SK-N-SH (cell line): Measurements from ENCODE around the gene SMURF1.

Source experiments
- CTCF ChIP-seq: fragments of 200-600 bp; sonication (generic); IDR thresholded peaks from 2 replicates; pipeline ENCODE4 v1.6.1; 2017; ENCODE audit warnings: antibody characterized with exemption, mild to moderate bottlenecking, moderate library complexity
- EZH2phosphoT487 ChIP-seq: fragments of 200-600 bp; sonication (generic); IDR thresholded peaks from 2 replicates; pipeline ENCODE4 v1.6.1; 2017; ENCODE audit warnings: low read depth, mixed run types, mild to moderate bottlenecking, antibody characterized with exemption, moderate library complexity, borderline replicate concordance
- GABPA ChIP-seq: IDR thresholded peaks from 2 replicates; pipeline ENCODE4 v1.4.0; 2012; ENCODE audit warnings: low read depth, mild to moderate bottlenecking
- NFIC ChIP-seq: IDR thresholded peaks from 2 replicates; pipeline ENCODE4 v1.4.0; 2012; ENCODE audit warnings: borderline replicate concordance
- POLR2AphosphoS5 ChIP-seq: IDR thresholded peaks from 2 replicates; pipeline ENCODE4 v1.6.1; 2012; ENCODE audit warnings: low read depth, low read length
- RFX5 ChIP-seq: IDR thresholded peaks from 2 replicates; pipeline ENCODE4 v1.6.1; 2012; ENCODE audit warnings: mild to moderate bottlenecking, improper control_type of control experiment, low read length
- SIN3A ChIP-seq: IDR thresholded peaks from 2 replicates; pipeline ENCODE4 v1.6.1; 2012; ENCODE audit warnings: low read depth, mild to moderate bottlenecking, low read length, moderate library complexity, borderline replicate concordance
- YY1 ChIP-seq: IDR thresholded peaks from 2 replicates; pipeline ENCODE4 v1.4.0; 2012; ENCODE audit warnings: low read depth, mild to moderate bottlenecking
- TF ChIP-seq, protein P1 (sequence below): fragments of 150-350 bp; IDR thresholded peaks from 2 replicates; pipeline ENCODE4 v1.6.1; 2016; ENCODE audit warnings: mild to moderate bottlenecking, low read depth, low read length
- TF ChIP-seq, protein P2 (sequence below): fragments of 150-350 bp; IDR thresholded peaks from 2 replicates; pipeline ENCODE4 v1.6.1; 2017; ENCODE audit warnings: antibody characterized with exemption, low read length, low read depth, borderline replicate concordance

- TF ChIP-seq, protein P1, sequence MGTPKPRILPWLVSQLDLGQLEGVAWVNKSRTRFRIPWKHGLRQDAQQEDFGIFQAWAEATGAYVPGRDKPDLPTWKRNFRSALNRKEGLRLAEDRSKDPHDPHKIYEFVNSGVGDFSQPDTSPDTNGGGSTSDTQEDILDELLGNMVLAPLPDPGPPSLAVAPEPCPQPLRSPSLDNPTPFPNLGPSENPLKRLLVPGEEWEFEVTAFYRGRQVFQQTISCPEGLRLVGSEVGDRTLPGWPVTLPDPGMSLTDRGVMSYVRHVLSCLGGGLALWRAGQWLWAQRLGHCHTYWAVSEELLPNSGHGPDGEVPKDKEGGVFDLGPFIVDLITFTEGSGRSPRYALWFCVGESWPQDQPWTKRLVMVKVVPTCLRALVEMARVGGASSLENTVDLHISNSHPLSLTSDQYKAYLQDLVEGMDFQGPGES, result no peak
- TF ChIP-seq CTCF (no peak), EZH2phosphoT487 (no peak), GABPA (no peak), POLR2AphosphoS5 (no peak), RFX5 (no peak), SIN3A (no peak), NFIC (no peak), YY1 (no peak)
- TF ChIP-seq, protein P2, sequence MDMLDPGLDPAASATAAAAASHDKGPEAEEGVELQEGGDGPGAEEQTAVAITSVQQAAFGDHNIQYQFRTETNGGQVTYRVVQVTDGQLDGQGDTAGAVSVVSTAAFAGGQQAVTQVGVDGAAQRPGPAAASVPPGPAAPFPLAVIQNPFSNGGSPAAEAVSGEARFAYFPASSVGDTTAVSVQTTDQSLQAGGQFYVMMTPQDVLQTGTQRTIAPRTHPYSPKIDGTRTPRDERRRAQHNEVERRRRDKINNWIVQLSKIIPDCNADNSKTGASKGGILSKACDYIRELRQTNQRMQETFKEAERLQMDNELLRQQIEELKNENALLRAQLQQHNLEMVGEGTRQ, result no peak
Observed at GRCh38 chr7:99104631-99105030, 39.3 kb downstream of the SMURF1 start.
